H1 (cell line): ENCODE measurements around the gene SEMA3B. TPM values are rescaled to one million over a fixed set of nuclear protein-coding genes. Genes with fewer than 3 reads are reported as not detected.

Experiments
- CBX5 ChIP-seq: fragments of 300-800, 300-1000 bp; sonication (generic); IDR thresholded peaks from 2 replicates; pipeline ENCODE4 v1.7.1; 2016; ENCODE audit warnings: antibody characterized with exemption, low read length, low read depth
- CBX8 ChIP-seq: fragments of 300-800, 300-1000 bp; sonication (generic); IDR thresholded peaks from 2 replicates; pipeline ENCODE4 v1.7.1; 2016; ENCODE audit warnings: low read depth, low read length, borderline replicate concordance
- CREB1 ChIP-seq: IDR thresholded peaks from 2 replicates; pipeline ENCODE4 v1.6.1; 2012; ENCODE audit warnings: inconsistent platforms
- EGR1 ChIP-seq: IDR thresholded peaks from 2 replicates; pipeline ENCODE4 v1.6.1; 2011; ENCODE audit warnings: low read depth, low read length, borderline replicate concordance
- GTF2F1 ChIP-seq: IDR thresholded peaks from 2 replicates; pipeline ENCODE4 v1.6.1; 2012; ENCODE audit warnings: low read depth, low read length, improper control_type of control experiment, borderline replicate concordance
- NRF1 ChIP-seq: IDR thresholded peaks from 2 replicates; pipeline ENCODE4 v1.6.1; 2011; ENCODE audit warnings: mild to moderate bottlenecking, low read depth, low read length, improper control_type of control experiment
- TAF1 ChIP-seq: IDR thresholded peaks from 2 replicates; pipeline ENCODE4 v1.6.1; 2011; ENCODE audit warnings: mild to moderate bottlenecking, low read depth, low read length
- polyA plus RNA-seq, 7 experiments: library from polyadenylated mRNA; depleted of rRNA in 3 of 7; stranded (reverse) in 5 of 7; unstranded in 2 of 7; fragments of >200 nt in 5 of 7; fragments of 200-250 nt in 2 of 7; gene quantifications; 1 replicate in 5 of 7; 2 replicates in 1 of 7; 4 replicates in 1 of 7; pipeline versions ENCODE4 v1.2.1 to v1.2.3, GENCODE V29; 2011 to 2013; ENCODE audit warnings: missing spikeins in 2 of 7, mixed read lengths in 2 of 7
- total RNA-seq: library from RNA; stranded (reverse); fragmentation: NEBNext Ultra II Directional; extraction: Animal tissue kit (Norgen Biotek cat#: 25700); gene quantifications from 2 replicates; pipeline ENCODE4 v1.2.1, GENCODE V29; 2021

The SEMA3B gene
- total and polyA plus RNA-seq, 2 of the 8 experiments (the other 6 are each of a cell fraction or from before 2014, with no cell fraction given): 3.0 to 4.7 TPM

GRCh38 chr3:50237754-50238548, 31.0 kb upstream of the SEMA3B start (continued):
- TF ChIP-seq GTF2F1: no peak
- TF ChIP-seq EGR1: 0 out of 2 replicates have a peak, but pooled peaks have one; percentile 57
- TF ChIP-seq CBX8: no peak
- TF ChIP-seq TAF1: peak; percentile 53
- no peak for TF ChIP-seq NRF1
- no peak for TF ChIP-seq CBX5
- TF ChIP-seq CREB1: no peak
